NCI-H345 treated with DMSO at 0.1 percent for 48 hours (cell line): ENCODE data around the gene TCEAL7.
"Not testable (repeated sequence)": the region's sequence is repeated elsewhere in the genome, so short reads cannot be mapped to it uniquely, and the experiment has no call there.

Experiments used
- DNase-seq: peaks from one replicate; lab custom pipeline; 2025; ENCODE audit not compliant: unreplicated experiment; lab: John Stamatoyannopoulos, UW

The TCEAL7 gene, protein sequence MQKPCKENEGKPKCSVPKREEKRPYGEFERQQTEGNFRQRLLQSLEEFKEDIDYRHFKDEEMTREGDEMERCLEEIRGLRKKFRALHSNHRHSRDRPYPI

DNA sequence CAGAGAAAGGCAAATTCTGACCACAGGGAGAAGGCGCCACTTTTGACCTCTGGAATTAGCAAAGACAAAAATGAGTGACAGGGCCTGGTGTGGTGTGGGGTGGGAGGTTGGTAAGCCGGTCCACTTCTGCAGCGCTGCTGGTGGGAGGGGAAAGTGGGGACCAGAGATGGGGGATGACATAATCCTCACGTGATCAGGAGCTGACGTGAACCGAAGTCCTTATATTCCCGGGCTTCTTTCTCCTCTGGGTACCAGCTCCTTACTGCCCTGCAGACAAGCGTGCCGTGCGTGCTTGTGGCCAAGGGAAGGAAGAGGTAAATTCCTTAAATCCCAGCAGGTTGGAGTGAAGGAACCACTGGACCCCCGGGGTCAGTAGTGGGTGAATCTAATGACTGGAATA is at the start of gene TCEAL7:
TSS of gene TCEAL7 (plus strand) at position 249 of the 400 bp plus-strand sequence. CDS start 1,165 bp downstream, outside the sequence.
- no peak for DNase-seq

DNA sequence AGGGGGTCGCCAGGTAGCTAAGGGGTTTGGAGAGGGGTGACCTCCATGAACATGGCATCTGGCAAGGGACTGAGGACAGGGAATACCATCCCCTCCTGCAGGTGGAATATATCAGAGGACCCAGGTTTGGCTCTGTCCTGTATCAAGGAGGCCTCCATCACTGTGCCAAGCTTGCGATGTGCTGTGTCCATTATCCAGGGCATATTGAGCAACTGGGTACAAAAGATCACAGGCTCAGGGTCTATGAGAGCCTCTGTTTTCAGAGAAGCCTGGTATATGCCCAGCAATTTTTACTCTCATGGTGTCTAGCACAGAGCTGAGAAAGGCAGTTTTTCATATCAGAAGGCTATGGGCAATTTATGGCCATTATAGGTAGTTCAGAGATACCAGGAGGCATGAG is 36.9 kb upstream of the TCEAL7 start:
- no peak for DNase-seq

DNA sequence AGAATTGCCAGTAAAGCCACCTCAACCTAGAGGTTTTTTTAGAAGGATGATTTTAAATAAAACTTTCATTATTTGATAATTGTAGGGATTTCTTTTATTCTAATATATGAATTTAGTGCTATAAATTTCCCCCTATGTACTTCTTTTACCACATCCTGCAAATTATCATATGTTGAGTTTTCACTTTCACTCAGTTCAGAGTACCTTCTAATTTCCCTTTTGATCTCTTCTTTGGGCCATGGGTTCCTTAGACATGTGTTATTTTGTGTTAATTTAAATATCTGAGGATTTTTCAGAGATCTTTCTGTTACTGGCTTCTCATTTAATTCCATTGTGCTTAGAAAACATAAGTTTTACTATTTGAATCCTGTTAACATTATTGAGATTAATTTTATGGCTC is 25.3 kb upstream of the TCEAL7 start:
- DNase-seq: no peak

DNA sequence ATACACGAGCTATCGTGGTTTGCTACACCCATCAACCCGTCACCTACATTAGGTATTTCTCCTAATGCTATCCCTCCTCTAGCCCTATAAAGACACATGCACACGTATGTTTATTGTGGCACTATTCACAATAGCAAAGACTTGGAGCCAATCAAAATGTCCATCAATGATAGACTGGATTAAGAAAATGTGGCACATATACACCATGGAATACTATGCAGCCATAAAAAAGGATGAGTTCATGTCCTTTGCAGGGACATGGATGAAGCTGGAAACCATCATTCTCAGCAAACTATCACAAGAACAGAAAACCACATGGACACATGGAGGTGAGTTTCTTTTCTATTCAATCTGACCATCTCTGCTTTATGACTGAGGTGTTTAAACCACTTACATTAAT is 24.4 kb upstream of the TCEAL7 start:
- DNase-seq: not testable (repeated sequence)

DNA sequence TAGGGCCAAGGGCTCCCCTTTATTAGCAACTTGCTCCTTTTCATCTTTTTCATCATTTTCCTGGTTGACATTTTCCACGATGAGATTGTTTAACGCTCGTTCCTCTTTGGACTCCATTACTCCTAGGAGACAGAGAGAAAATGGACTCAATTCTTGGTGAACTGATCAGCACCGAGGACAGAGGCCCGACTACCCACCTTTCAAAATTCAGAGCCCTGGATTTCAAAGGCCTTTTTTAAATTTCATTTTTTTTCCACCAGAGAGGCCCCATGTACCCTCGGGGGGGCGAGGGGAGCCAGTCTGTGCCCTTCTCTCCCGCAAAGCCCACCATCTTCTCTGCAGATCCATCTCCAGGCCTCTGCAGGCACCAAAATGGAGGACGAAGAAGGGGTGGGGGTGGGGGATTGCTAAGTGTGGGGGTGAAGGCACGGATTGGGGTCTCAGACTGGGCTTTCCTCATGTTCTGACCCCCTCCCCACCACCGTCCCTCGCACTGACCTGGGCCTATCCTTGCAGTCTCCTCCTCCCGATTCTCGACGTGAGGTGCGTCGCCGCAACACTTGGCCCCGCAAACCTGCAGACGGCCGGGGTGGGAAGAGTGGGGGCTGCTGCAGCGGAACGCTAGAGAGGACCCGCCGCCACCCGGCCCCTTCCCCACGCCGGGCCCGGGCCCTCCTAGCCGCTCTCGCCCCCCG is 20.0 kb upstream of the TCEAL7 start:
- no peak for DNase-seq

DNA sequence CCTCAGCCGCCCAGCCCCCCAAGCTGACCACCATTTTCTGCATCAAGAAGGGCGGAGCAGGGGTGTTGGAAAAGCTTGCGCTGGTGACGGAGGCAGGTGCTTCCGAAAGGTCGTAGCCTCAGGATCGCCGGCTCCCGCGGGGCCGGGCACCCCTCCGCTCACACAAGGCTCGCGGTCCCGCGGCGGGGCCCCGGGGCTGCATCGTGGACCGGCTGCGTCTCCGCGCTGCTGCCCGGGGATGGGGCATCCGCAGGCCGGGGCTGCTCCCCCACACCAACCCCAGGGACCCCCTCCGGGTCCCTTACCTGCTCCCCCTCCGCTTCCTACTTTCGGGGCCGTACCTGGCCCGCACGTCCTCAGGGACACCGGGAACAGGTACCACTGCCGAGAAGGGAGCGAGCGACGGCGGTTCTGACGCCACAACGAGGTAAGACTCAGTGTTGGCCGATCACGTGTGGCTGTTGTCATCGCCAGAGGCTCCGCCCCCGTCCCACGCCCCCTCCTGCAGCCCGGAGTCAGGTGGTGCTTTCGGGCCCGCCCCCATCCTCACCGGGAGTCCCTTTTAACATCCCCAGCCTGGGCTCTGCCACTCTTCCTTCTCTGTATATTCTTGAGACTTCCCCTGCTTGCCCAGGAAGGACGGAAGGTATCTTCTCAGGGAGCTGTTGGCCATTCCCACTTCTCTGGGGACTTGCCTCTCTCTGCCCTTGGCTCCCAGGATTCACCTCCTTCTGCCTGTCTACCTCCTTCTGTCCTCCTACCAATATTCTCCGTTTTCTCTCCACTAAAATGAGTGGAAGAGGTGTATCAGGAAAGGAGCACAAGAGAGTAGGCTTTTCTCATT is 19.3 kb upstream of the TCEAL7 start, which contains the start of gene BEX2:
TSS of gene BEX2 (minus strand) at position 436 of the 844 bp plus-strand sequence. CDS start 1,014 bp downstream, outside the sequence.
- peak; percentile 34 for DNase-seq

DNA sequence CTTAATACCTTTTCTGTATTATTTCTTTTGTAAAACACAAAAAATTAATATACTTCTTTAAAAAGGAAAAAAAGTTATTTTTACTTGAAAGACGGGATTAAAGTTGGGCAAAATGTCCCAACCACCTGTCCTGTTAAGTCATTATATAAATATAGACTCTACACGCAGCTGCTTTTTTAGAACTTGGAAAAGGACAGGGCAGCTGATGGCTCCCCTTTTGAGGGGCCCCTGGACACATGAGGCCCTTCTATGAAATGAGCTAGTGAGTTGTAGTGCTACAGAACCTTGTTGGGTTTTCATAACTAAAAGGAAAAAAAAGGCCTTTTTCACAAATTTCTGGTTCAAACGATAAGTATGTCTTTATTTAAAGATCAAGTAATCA is 18.6 kb upstream of the TCEAL7 start:
- no peak for DNase-seq

DNA sequence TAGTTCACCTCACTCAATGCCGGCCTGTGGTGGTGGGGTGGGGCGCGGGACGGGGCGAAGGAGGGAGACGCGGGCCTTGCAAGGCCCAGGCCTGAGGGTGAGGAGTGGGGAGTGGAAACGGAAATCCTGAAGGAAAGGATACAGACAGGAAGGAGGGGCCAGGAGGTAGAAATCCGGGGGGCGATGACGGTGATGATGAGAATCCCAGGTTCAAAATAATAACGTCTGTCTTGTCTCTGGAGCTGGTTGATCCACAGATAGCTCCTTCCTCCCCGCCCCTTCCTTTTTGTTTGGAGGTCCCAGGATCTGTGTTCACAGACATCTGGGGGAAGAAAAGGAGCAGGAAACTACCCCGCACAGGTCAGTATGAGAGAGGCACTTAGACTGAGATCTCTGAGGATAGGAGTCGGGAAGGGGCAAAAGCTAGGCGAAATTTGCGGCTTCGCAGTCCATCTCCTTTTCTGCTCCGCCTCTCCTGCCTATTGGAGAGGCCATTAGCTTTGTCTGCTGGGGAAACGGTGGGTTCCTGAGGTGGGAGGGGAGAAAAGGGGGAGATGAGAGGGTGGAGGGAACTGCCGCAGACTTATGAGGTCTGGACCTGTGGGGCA is 746 bp downstream of the TCEAL7 start:
- no peak for DNase-seq

DNA sequence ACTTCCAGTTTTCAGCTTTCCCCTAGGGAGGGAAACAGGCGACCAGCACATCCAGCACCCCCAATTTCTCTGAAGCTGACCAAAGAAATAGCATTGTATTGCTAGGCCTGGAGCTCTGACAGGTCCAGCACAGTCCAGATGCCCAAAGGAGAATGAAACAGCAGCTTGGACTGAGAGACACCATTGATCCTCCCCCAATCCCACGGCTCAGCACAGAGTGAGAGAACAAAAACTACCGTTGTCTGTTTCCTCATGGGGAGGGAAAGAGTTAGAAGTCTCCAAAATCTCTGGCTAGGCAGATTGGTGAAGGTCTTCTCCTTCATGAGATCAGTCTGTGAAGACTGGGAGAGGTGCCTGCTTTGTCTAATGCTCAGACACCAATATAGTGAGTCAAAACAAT is 8.6 kb downstream of the TCEAL7 start:
- DNase-seq: no peak

DNA sequence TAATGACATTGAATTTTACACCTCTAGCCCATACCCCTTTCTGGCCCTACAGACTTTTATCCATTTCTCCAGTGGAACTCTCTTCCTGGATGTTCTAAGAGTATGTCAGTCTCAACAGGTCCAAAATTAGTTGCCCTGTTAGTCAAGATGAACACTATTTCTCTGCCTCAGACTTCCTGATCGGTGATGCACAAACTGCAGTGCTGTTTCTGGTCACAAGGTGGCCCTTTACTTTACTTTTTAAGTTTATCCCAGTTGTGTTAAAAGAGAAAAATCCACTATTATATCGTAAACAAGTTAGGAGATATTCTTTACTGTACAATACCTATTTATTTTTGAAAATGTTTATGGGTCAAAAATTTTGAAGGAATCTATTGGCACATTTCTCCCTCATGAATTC is 13.1 kb downstream of the TCEAL7 start:
- DNase-seq: peak; percentile 6

DNA sequence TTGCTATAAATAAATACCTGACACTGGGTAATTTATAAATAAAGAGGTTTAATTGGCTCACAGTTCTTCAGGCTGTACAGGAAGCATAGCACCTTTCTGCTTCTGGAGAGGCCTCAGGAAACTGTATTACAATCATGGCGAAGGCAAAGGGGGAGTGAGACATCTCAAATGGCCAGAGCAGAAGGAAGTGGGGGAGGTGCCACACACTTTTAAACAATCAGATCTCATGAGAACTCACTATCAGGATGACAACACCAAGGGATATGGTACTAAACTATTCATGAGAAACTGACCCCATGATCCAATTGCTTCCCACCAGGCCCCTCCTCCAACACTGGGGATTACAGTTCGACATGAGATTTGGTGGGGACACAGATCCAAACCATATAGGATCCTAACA is 14.6 kb downstream of the TCEAL7 start:
- no peak for DNase-seq

DNA sequence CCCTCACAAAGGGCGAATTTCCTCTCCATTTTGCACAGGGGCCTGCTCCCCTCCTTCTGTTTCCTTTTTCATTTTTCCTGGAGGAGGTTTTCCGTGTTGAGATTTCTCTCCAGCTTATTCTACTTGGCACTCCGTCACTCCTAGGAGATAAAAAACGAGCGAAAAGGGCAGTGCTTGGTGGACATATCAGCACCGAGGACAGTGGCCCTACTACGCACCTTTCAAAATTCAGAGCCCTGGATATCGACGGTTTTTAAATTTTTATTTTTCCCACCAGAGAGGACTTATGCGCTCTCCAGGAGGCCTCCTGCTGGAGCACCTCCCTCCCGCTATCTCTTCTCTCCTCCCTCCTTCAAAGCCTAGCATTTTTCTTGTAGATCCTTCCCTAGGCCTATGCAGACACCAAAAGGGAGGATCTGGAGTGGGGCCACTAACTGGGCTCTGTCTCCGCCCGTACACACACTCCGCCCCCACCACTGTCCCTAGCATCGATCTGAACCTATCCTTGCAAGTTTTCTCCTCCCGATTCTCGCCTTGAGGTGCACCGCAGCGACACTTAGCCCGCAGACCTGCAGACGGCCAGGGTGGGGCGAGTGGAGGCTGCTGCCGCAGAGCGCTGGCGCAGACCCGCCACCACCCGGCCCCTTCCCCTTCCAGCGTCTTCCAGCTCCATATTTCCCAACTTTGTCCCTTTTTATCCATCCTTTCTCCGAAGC is 17.8 kb downstream of the TCEAL7 start:
- no peak for DNase-seq

DNA sequence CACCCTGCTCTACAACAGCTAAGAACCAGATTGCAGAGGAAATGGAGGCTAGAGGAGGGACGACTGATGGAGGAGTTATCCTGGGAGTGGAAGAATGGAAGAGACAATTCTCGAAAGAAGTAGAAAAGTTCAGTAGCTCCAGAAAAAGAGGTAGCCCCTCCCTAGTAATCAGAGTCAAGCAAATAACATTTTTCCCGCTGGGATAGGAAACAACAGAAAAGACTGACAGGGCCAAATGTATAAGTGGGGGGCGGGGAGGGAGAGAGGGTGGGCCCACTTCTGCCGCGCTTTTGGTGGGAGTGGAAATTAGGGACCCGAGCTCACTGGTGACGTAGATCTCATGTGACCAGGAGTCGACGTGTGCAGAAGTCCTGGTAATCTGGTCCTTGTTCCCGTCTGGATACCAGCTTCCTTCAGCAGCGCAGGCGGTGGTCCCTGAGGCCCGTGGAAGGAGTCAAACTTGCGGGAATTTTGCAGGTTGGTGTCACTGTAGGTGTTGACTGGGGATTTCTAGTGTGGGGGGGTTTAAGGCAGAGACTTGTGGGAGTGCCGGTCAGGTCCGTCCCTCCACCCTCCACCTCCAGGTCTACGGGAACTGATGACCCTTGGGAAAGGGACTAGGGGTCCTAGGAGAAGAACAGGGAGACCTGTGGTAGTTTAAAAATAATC is 26.2 kb downstream of the TCEAL7 start, which contains the start of gene TCEAL9:
TSS of gene TCEAL9 (plus strand) at position 377 of the 669 bp plus-strand sequence. CDS start 1,179 bp downstream, outside the sequence.
- peak; percentile 57 for DNase-seq

DNA sequence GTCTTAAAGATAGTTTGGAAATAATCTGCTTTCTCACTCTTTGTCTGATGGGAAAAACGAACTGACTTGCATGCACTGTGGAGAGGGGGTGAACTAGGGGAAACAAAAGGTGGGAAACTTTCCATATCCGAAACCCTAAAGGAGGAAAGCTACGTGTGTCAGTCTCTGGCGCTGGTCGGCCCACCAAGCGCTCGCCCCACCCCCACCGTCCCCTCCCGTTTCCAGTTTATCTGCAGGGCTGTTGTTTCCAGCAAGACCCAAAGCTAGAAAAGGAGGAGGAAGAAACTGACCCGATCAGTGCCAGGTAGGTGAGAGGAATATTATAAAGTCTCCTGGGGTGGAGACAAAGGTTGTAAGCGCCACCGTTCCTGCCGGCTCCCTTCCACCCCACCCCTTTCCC is 26.8 kb downstream of the TCEAL7 start:
- DNase-seq: peak; percentile 16

DNA sequence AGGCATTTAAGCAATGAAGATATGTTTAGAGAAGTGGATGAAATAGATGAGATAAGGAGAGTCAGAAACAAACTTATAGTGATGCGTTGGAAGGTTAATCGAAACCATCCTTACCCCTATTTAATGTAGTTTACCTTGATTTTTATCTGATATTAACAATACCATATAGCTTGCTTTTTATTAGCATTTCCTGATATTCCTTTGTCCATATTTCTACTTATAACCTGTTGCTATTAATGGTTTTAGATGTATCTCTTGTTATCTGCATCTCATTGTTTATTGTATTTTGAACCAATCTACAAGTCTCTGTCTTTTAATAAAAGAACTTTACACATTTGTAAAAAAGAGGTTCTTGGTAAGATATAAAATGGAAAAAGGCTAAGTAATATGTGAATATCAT is 27.8 kb downstream of the TCEAL7 start:
- no peak for DNase-seq

DNA sequence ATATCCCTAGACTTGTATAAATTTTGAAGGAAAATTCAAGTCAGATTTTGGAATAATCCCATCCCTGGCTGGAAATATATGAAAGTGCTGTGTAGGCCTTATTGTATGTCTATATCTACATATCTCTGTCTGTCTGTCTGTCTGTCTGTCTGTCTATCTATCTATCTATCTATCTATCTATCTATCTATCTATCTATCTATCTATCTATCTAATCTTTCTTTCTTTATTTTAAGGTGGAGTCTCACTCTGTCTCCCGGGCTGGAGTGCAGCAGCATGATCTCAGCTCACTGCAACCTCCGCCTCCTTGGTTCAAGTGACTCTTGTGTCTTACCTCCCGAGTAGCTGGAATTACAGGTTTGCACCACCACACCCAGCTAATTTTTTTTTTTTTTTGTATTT is 29.6 kb downstream of the TCEAL7 start:
- not testable (repeated sequence) for DNase-seq

DNA sequence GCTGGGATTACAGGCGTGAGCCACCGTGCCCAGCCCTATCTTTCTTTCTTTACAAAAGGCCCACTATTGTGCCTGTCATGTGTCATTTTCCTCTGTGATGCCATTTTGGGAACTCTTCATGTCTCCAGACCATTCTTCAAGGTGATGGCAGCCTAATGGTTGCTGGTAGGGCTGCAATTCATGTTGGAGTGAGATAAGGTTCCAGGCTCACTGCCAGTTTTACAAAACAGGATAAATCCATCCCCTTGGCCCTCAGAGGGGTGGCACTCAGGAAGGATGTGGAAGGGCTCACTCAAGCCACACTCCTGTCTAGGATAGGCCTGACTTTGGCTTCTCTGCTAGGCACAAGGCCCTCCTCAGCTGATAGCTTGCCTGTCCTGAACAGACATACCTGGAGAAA is 30.1 kb downstream of the TCEAL7 start:
- DNase-seq: no peak

DNA sequence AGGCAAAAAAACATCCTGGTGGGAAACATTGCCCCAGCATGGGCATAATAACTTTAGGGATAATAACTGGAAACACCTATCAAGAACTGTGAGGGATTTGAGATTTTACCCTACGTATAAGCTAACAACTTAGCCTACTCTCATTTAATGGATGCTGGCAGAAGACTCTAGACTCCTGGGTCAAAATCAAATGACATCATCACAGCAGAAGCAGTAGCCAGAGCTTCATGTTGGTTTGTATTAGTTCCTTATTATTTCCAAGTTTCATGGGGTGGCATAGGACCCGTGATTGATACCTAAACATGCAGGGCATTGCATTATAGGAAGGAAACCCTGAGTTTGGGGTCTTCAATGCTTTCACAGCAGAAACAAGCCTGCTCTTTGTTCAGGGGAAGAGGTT is 30.9 kb downstream of the TCEAL7 start:
- DNase-seq: no peak

DNA sequence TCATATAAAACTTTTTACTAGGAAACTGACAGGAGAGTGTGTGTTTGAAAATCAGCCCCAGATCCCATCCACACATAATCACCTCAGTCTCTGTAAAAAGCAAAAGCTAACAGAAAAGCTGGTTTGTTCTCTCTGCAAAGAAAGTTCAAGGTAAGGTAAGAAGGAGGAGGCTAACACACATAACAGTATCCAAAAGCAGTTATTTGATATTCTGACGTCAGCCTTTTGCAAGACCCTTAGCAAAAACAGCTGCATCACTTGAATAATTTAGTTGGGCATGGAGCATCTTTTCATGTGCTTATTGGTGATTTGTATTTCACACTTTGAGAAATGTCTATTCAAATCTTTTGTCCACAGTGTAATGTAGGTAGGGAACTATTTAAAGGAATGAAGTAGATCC is 31.8 kb downstream of the TCEAL7 start:
- DNase-seq: no peak

DNA sequence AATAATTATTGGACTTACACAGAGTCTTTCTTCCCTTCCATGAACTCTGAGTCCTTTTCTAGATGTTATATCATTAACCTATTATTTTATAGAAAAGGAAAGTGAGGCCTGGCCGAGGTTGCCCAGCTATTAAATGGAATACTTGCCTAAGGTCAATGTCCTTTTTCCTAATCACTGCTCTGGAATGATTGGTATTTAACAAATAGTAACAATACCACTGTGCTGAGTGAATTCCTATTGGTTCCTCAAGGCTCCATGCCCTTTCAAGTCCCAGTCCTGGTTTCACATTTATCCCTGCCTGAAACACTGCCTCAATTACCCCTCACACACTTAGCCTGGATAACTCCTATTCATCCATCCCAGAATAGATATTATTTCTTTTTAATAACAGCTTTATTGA is 32.4 kb downstream of the TCEAL7 start:
- no peak for DNase-seq
